ENCODE measurements around the gene SI. TPM values are rescaled to one million over a fixed set of nuclear protein-coding genes. Genes with fewer than 3 reads are reported as not detected.

SI gene
- total RNA-seq, 2 donors from 2014 or later, result not detected

DNA sequence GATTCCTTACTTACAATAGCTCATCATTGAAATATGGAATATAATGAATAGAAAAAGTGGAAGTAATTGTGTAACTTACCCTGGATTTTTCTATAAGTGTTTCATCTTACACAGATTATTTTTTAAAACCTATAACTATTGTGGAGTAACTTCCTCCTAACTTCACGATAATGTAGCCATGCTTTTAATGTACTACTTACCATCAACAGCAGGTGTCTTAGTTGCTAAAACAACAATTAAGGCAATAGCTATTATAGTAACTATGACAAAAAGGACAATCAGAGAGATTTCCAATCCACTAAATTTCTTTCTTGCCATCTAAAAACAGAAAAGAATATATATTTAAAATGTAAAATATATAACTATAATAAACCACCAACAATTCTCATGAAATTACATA is 2.6 kb downstream of the SI start:
- Histone ChIP-seq H3K4me1 (no peaks in the 10 kb centered on the region), H3K36me3 (no peaks in the 10 kb centered on the region), H3K27ac (no peak overlapping the region), H3K27me3 (no peaks in the 10 kb centered on the region), H3K9me3 (no peaks in the 10 kb centered on the region), H3K4me3 (no peak overlapping the region)
- DNase-seq (ENCODE audit: low spot score), result no peak
- no peak for TF ChIP-seq CTCF (IDR thresholded peaks at IDR 0.05)

GRCh38 chr3:165070682-165071081 is 7.6 kb downstream of the SI start:
- no peak for DNase-seq (ENCODE audit: low spot score)
- no peaks in the 10 kb centered on the region for H3K4me1 ChIP-seq
- no peak for TF ChIP-seq CTCF (IDR thresholded peaks at IDR 0.05)
- H3K27ac ChIP-seq, result no peak overlapping the region
- H3K36me3 ChIP-seq, result no peaks in the 10 kb centered on the region
- no peak overlapping the region for H3K4me3 ChIP-seq
- no peaks in the 10 kb centered on the region for H3K9me3 ChIP-seq
- H3K27me3 ChIP-seq, result no peaks in the 10 kb centered on the region

- Histone ChIP-seq H3K27ac (no peak overlapping the region), H3K9me3 (no peaks in the 10 kb centered on the region), H3K4me3 (no peak overlapping the region), H3K36me3 (no peaks in the 10 kb centered on the region), H3K4me1 (no peaks in the 10 kb centered on the region), H3K27me3 (no peaks in the 10 kb centered on the region)
- DNase-seq (ENCODE audit: low spot score), result no peak
- TF ChIP-seq CTCF (IDR thresholded peaks at IDR 0.05), result no peak
Observed at GRCh38 chr3:165056510-165056909, 21.8 kb downstream of the SI start.

DNA sequence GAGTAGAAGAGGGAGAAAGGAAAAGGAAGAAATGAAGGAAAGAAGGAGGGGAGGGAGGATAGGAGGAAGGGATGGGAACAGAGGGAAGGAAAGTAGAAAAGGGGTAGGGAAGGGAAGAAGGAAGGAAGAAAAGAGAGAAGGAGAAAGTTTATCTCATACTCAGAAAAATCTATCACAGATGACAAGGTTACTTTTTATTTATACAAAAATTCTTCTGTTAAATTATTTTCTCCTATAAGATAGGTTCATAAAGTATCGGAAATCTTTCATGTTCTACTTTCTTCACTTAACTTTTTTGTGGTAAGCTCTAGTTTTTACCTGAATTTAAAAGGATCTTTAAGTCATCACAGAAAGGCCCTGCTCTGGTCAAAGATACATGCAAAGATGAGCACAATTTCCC is 38.1 kb downstream of the SI start:
- no peaks in the 10 kb centered on the region for H3K27me3 ChIP-seq
- H3K36me3 ChIP-seq, result no peaks in the 10 kb centered on the region
- DNase-seq (ENCODE audit: low spot score), result no peak
- no peak overlapping the region for H3K4me3 ChIP-seq
- no peaks in the 10 kb centered on the region for H3K4me1 ChIP-seq
- TF ChIP-seq CTCF (IDR thresholded peaks at IDR 0.05), result no peak
- no peak overlapping the region for H3K27ac ChIP-seq
- H3K9me3 ChIP-seq, result no peaks in the 10 kb centered on the region

- DNase-seq (ENCODE audit: low spot score), result no peak
- no peak for TF ChIP-seq CTCF (IDR thresholded peaks at IDR 0.05)
- Histone ChIP-seq H3K4me3 (no peak overlapping the region), H3K36me3 (no peaks in the 10 kb centered on the region), H3K4me1 (no peaks in the 10 kb centered on the region), H3K27ac (no peak overlapping the region), H3K27me3 (no peaks in the 10 kb centered on the region), H3K9me3 (no peaks in the 10 kb centered on the region)
Observed at GRCh38 chr3:165011557-165011956, 66.7 kb downstream of the SI start.

- no peak for TF ChIP-seq CTCF (IDR thresholded peaks at IDR 0.05)
- no peaks in the 10 kb centered on the region for H3K9me3 ChIP-seq
- H3K27ac ChIP-seq, result no peak overlapping the region
- DNase-seq (ENCODE audit: low spot score), result no peak
- H3K27me3 ChIP-seq, result no peaks in the 10 kb centered on the region
- H3K36me3 ChIP-seq, result no peaks in the 10 kb centered on the region
- no peak overlapping the region for H3K4me3 ChIP-seq
- no peaks in the 10 kb centered on the region for H3K4me1 ChIP-seq
Observed at GRCh38 chr3:164984947-164985346, 93.3 kb downstream of the SI start.

Measured in right atrium auricular region (tissue), 2 donors.